Mesenchymal stem cell (in vitro differentiated cells and primary cell): Measurements from ENCODE around the gene DCTN2.

Experiments
- DNase-seq: peaks from one replicate; pipeline ENCODE4 v3.0.0-alpha.2; 2013
- H2AFZ ChIP-seq: one replicate; pipeline ENCODE4 v1.6.1; 2013; ENCODE audit warnings: low read depth, mild to moderate bottlenecking, control low read depth, inconsistent platforms, low read length, moderate library complexity
- H2AK5ac ChIP-seq: 2 replicates; pipeline ENCODE4 v1.6.1; 2013; ENCODE audit warnings: low read length, moderate library complexity, mild to moderate bottlenecking, inconsistent platforms; ENCODE audit not compliant: severe bottlenecking
- H2BK120ac ChIP-seq: one replicate; pipeline ENCODE4 v1.6.1; 2013; ENCODE audit warnings: low read depth, mild to moderate bottlenecking, inconsistent platforms, low read length, moderate library complexity
- H2BK12ac ChIP-seq, 2 experiments: one replicate each; pipeline ENCODE4 v1.6.1; 2013; ENCODE audit warnings: inconsistent platforms in 2 of 2, low read length in 2 of 2, mild to moderate bottlenecking in 2 of 2, moderate library complexity in 2 of 2, control low read depth in 1 of 2
- H2BK15ac ChIP-seq: one replicate; pipeline ENCODE4 v1.6.1; 2013; ENCODE audit warnings: mild to moderate bottlenecking, low read depth, inconsistent platforms; ENCODE audit not compliant: poor library complexity, severe bottlenecking
- H2BK5ac ChIP-seq: 2 replicates; pipeline ENCODE4 v1.6.1; 2013; ENCODE audit warnings: low read depth, mild to moderate bottlenecking, low read length, control low read depth, inconsistent platforms; ENCODE audit not compliant: poor library complexity, severe bottlenecking
- H3K14ac ChIP-seq, 2 experiments: one replicate each; pipeline ENCODE4 v1.6.1; 2013; ENCODE audit warnings: inconsistent platforms in 2 of 2, low read length in 2 of 2, control low read depth in 1 of 2, mild to moderate bottlenecking in 1 of 2, moderate library complexity in 1 of 2
- H3K18ac ChIP-seq, 2 experiments: one replicate each; pipeline ENCODE4 v1.6.1; 2013; ENCODE audit warnings: inconsistent platforms in 2 of 2, low read length in 2 of 2, control low read depth in 1 of 2, low read depth in 1 of 2, mild to moderate bottlenecking in 1 of 2
- H3K23ac ChIP-seq, 2 experiments: one replicate each; pipeline ENCODE4 v1.6.1; 2013; ENCODE audit warnings: inconsistent platforms in 2 of 2, low read length in 2 of 2, mild to moderate bottlenecking in 2 of 2, moderate library complexity in 2 of 2, control low read depth in 1 of 2
- H3K27ac ChIP-seq: 2 replicates; pipeline ENCODE4 v1.5.1; 2013; ENCODE audit warnings: mild to moderate bottlenecking, moderate library complexity, low read length, control low read depth, inconsistent platforms; ENCODE audit not compliant: poor library complexity, severe bottlenecking
- H3K27me3 ChIP-seq, 2 experiments: 2 replicates each; pipeline versions ENCODE4 v1.6.1 to v1.7.0; 2013; ENCODE audit warnings: low read length in 2 of 2, mild to moderate bottlenecking in 2 of 2, moderate library complexity in 2 of 2, control low read depth in 1 of 2, inconsistent platforms in 1 of 2; ENCODE audit not compliant: control insufficient read depth in 1 of 2, insufficient read depth in 1 of 2
- H3K36me3 ChIP-seq, 2 experiments: 2 replicates each; pipeline versions ENCODE4 v1.6.1 to v1.7.0; 2013; ENCODE audit warnings: low read length in 2 of 2, control low read depth in 1 of 2, inconsistent platforms in 1 of 2, low read depth in 1 of 2, mild to moderate bottlenecking in 1 of 2; ENCODE audit not compliant: insufficient read depth in 2 of 2, control insufficient read depth in 1 of 2
- H3K4ac ChIP-seq, 2 experiments: one replicate each; pipeline ENCODE4 v1.6.1; 2013; ENCODE audit warnings: inconsistent platforms in 2 of 2, low read length in 2 of 2, mild to moderate bottlenecking in 2 of 2, moderate library complexity in 2 of 2, control low read depth in 1 of 2, low read depth in 1 of 2
- H3K4me1 ChIP-seq: 2 replicates; pipeline ENCODE4 v1.6.1; 2013; ENCODE audit warnings: low read depth, low read length, control low read depth; ENCODE audit not compliant: control insufficient read depth, insufficient read depth
- H3K4me2 ChIP-seq: 2 replicates; pipeline ENCODE4 v1.6.1; 2013; ENCODE audit warnings: low read length, mild to moderate bottlenecking, inconsistent platforms; ENCODE audit not compliant: poor library complexity, severe bottlenecking
- H3K4me3 ChIP-seq, 2 experiments: 2 replicates each; pipeline versions ENCODE4 v1.5.1 to v1.7.0; 2013; ENCODE audit warnings: low read length in 2 of 2, mild to moderate bottlenecking in 2 of 2, control low read depth in 1 of 2, low read depth in 1 of 2; ENCODE audit not compliant: insufficient read depth in 1 of 2
- H3K79me1 ChIP-seq: replicated peaks from 2 replicates; pipeline ENCODE4 v1.6.1; 2013; ENCODE audit warnings: mild to moderate bottlenecking, control low read depth, low read length, inconsistent platforms; ENCODE audit not compliant: poor library complexity, severe bottlenecking
- H3K9ac ChIP-seq: 2 replicates; pipeline ENCODE4 v1.7.0; 2013; ENCODE audit warnings: mild to moderate bottlenecking, low read length, moderate library complexity
- H3K9me3 ChIP-seq: 2 replicates; pipeline ENCODE4 v1.7.0; 2013; ENCODE audit warnings: mild to moderate bottlenecking, low read length; ENCODE audit not compliant: control insufficient read depth
- H4K8ac ChIP-seq: one replicate; pipeline ENCODE4 v1.6.1; 2013; ENCODE audit warnings: inconsistent platforms, mild to moderate bottlenecking, low read length, moderate library complexity
- H4K91ac ChIP-seq: one replicate; pipeline ENCODE4 v1.6.1; 2013; ENCODE audit warnings: mild to moderate bottlenecking, low read length, inconsistent platforms
- WGBS: methylation state at CpG from one replicate; pipeline ENCODE4 v1.1.7; 2013; ENCODE audit warnings: mixed read lengths; 5-methylcytosine and 5-hydroxymethylcytosine counted together

Gene DCTN2

DNA sequence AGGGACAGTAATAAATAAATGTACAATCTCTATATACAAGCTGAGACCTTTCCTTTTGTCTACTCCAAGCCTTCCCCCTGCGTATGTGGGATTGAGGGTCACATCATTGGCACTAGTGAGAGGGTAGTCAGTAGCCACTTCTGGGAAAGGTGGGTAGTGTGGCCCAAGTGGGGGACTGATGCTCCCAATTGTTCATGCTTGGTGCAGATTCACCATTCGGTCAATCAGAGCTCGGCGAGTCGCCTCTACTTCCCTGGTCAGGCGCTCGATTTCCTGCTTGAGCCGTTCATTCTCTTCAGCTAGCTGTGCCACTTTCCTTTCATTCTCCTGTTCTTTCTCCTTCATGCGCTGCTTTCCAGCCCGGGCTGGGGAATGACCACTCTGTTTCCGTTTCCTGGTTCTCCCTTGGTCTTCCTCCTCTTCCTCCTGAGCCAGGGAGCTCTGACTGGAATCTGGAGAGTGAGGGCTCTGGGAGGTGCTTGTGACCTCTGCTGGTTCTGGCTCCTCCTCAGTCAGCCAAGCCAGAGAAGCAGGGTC lies 30.3 kb downstream of the DCTN2 start:
- Histone ChIP-seq H3K27me3 (no peaks in the 10 kb centered on the region), H2BK12ac (no peak overlapping the region), H3K18ac (no peak overlapping the region), H2BK15ac (no peak overlapping the region), H2BK5ac (no peak overlapping the region), H3K4me3 (no peak overlapping the region), H4K8ac (no peak overlapping the region), H3K4ac (no peak overlapping the region), H3K4me2 (no peak overlapping the region), H3K36me3 (peaks cover 36 to 69% of the 10 kb centered on the region in 2 experiments), H3K9me3 (no peaks in the 10 kb centered on the region), H4K91ac (no peak overlapping the region), H3K23ac (no peak overlapping the region), H3K14ac (no peak overlapping the region), H2AFZ (no peak overlapping the region), H2BK120ac (no peak overlapping the region), H3K4me1 (peaks cover 12% of the 10 kb centered on the region), H3K79me1 (peaks cover 12% of the 10 kb centered on the region), H3K27ac (no peak overlapping the region), H3K9ac (peak overlapping the region; percentile 98), H2AK5ac (no peak overlapping the region)
- peak; percentile 28 for DNase-seq
- 96% methylated on average over 8 of the region's 11 CpGs for WGBS

DNA sequence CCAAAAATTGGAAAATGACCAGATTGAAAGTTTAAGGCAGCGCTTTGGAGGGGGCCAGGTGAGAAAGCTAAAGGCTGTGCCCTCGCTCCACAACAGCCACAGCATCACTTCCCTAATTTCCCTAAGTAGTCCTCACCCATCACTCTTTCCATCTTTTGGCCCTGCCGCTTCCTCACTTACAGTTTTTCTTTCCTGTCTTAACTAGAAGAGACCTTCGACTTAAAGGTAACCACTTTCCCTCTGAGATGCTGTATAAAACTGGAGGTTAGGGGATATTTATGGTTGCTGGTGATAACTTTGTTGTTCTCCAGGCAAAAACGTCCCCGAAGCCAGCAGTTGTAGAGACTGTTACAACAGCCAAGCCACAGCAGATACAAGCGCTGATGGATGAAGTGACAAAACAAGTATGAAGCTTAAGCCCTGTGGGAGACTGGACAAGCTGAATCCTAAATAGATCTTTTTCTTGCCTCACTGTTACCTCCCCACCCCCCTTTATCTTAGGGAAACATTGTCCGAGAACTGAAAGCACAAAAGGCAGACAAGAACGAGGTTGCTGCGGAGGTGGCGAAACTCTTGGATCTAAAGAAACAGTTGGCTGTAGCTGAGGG lies 31.0 kb downstream of the DCTN2 start:
- H2BK15ac ChIP-seq = no peak overlapping the region
- H3K4me1 ChIP-seq = peaks cover 6% of the 10 kb centered on the region
- H2BK12ac ChIP-seq = no peak overlapping the region
- H2AFZ ChIP-seq = no peak overlapping the region
- no peak overlapping the region for H2BK120ac ChIP-seq
- H2BK5ac ChIP-seq = no peak overlapping the region
- H3K27ac ChIP-seq = no peak overlapping the region
- H3K9ac ChIP-seq = no peak overlapping the region
- no peak overlapping the region for H3K4me2 ChIP-seq
- H4K91ac ChIP-seq = no peak overlapping the region
- no peak overlapping the region for H3K14ac ChIP-seq
- no peak overlapping the region for H3K23ac ChIP-seq
- peaks cover 42 to 75% of the 10 kb centered on the region in 2 experiments for H3K36me3 ChIP-seq
- no peak overlapping the region for H4K8ac ChIP-seq
- H2AK5ac ChIP-seq = no peak overlapping the region
- H3K9me3 ChIP-seq = no peaks in the 10 kb centered on the region
- H3K27me3 ChIP-seq = no peaks in the 10 kb centered on the region
- H3K79me1 ChIP-seq = peaks cover 12% of the 10 kb centered on the region
- H3K18ac ChIP-seq = no peak overlapping the region
- WGBS = 94% methylated on average over 10 of the region's 11 CpGs
- H3K4me3 ChIP-seq = no peak overlapping the region
- no peak overlapping the region for H3K4ac ChIP-seq
- DNase-seq = peak; percentile 27

DNA sequence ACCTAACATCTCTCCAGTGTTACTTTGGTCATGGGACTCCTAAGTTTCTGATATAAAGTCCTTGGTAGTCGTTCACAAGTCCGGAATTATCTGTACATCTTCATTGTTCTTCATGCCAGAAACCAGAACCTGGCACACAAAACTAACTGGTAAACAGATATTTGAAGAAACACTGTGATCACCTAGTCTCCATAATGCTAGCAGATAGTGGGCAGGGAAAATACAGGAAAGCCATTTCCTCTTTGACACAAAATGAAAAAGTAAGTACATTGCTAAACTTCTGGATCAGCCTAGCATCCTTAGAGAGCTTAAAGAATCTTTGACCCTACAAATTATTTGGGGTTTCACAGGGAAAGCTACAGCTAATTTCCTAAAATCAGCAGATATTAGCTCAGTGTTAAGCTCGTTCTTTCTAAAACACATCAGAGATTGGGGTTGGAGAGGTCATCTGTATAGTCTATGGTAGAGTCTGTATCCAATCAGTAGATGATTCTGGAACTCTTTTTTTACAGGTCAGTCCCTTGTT lies 31.5 kb downstream of the DCTN2 start:
- DNase-seq = no peak
- WGBS = 86% methylated on average over 3 of the region's 3 CpGs
- no peak overlapping the region for H4K8ac ChIP-seq

GRCh38 chr12:57514720-57515407 lies 32.1 kb downstream of the DCTN2 start:
- Histone ChIP-seq H2AFZ (no peak overlapping the region), H3K23ac (peak overlapping the region in 1 of 2 experiments; percentile 67), H2BK5ac (no peak overlapping the region), H2AK5ac (no peak overlapping the region), H2BK120ac (no peak overlapping the region), H3K4me2 (no peak overlapping the region), H3K27me3 (no peaks in the 10 kb centered on the region), H2BK12ac (no peak overlapping the region), H3K27ac (peak overlapping the region; percentile 21), H4K8ac (peak overlapping the region; percentile 72), H3K4me1 (peaks cover 6% of the 10 kb centered on the region), H3K4ac (peak overlapping the region in 1 of 2 experiments; percentile 24), H3K9me3 (no peaks in the 10 kb centered on the region), H3K9ac (no peak overlapping the region), H4K91ac (no peak overlapping the region), H2BK15ac (no peak overlapping the region), H3K36me3 (peaks cover 54 to 80% of the 10 kb centered on the region in 2 experiments), H3K14ac (no peak overlapping the region), H3K4me3 (no peak overlapping the region), H3K79me1 (peaks cover 17% of the 10 kb centered on the region), H3K18ac (peak overlapping the region in 1 of 2 experiments; percentile 35)
- no peak for DNase-seq
- 89% methylated on average over 8 of the region's 9 CpGs for WGBS

More for the DNA sequence above, 31.5 kb downstream of the DCTN2 start:
- Histone ChIP-seq H4K91ac (no peak overlapping the region), H2AFZ (no peak overlapping the region), H2BK15ac (no peak overlapping the region), H3K9ac (no peak overlapping the region), H2AK5ac (no peak overlapping the region), H3K4me3 (no peak overlapping the region), H2BK120ac (no peak overlapping the region), H3K27ac (peak overlapping the region; percentile 21), H3K4me1 (peaks cover 6% of the 10 kb centered on the region), H3K36me3 (peaks cover 48 to 78% of the 10 kb centered on the region in 2 experiments), H2BK12ac (no peak overlapping the region), H3K14ac (no peak overlapping the region), H3K79me1 (peaks cover 17% of the 10 kb centered on the region), H3K4me2 (no peak overlapping the region), H3K18ac (no peak overlapping the region), H2BK5ac (no peak overlapping the region), H3K23ac (no peak overlapping the region), H3K9me3 (no peaks in the 10 kb centered on the region), H3K27me3 (no peaks in the 10 kb centered on the region), H3K4ac (no peak overlapping the region)
